ENCODE results near the gene PTPRE. TPM values are rescaled to one million over a fixed set of nuclear protein-coding genes. Genes with fewer than 3 reads are reported as not detected.
A peak's percentile ranks its signal among the peaks of the same experiment; 100 is the strongest.

Gene PTPRE
- total and polyA plus RNA-seq, 8 donors = 6.8 to 88.7 (median 9.3) TPM

GRCh38 chr10:128060341-128061250, 153.7 kb downstream of the PTPRE start:
- H3K4me3 ChIP-seq = no peak overlapping the region
- DNase-seq = peak in 1 of 4 donors; percentile 23
- ATAC-seq = no peak
- peaks cover 12 to 89% of the 10 kb centered on the region in 2 donors for H3K4me1 ChIP-seq
- H3K9me3 ChIP-seq = no peaks in the 10 kb centered on the region
- peak overlapping the region in 1 of 2 donors; percentile 96 for H3K27ac ChIP-seq
- H3K27me3 ChIP-seq = no peaks in the 10 kb centered on the region
- intact Hi-C loops (cut with DNase I) = no loop called here
- H3K36me3 ChIP-seq = peaks cover 0 to 89% of the 10 kb centered on the region in 2 donors
- TF ChIP-seq CTCF (IDR thresholded peaks at IDR 0.05) = no peak

DNA sequence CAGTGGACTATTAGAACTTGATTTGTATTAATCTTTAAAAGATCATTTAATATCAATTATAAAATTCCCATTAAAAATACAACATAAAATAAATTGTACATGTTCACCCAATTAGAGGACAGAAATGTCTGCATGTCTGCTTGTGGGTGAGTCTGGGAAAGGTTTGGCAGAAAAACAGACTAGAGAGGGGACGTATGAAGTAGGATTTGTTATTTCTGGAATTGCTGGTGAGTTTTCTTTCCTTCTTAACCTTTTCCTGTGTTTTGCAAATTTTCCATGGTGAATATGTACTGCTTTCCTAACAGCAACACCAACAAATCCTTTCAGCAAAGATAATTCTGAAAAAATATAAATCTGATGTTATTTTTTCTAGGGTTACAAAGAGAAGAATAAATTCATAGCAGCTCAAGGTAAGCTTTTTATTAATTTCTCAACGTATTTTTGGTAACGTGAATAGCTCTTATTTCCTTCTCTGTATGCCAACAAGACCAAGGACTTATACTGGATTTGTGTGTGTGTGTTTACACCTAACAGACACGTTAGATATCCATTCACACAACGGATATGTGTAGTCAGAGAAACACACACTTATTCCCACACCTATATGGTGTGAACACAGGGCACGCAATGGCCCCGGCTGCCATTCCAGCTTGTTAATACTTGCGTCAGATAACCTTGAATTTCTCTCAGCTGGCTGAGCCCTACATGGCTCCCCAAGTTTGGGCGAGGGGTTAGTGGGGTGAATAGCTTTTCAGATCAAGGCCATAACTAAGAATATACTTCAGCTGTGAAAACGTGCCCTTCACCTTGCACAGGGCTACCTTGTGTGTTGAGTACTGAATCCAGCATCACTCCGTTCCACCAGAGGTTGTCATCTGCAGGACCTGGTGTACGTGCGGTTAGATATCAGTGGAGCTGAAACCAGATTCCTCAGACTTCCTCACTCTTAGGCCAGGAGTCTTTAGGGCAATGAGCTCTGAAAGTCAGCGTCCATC, 154.7 kb downstream of the PTPRE start:
- Histone ChIP-seq H3K27ac (peak overlapping the region in 1 of 2 donors; percentile 96), H3K27me3 (no peaks in the 10 kb centered on the region), H3K9me3 (no peaks in the 10 kb centered on the region), H3K36me3 (peaks cover 0 to 89% of the 10 kb centered on the region in 2 donors), H3K4me1 (peaks cover 12 to 93% of the 10 kb centered on the region in 2 donors), H3K4me3 (peak overlapping the region in 1 of 2 donors; percentile 26)
- DNase-seq = peak in 1 of 4 donors; percentile 18
- ATAC-seq = no peak
- no peak for TF ChIP-seq CTCF (IDR thresholded peaks at IDR 0.05)
- intact Hi-C loops (cut with DNase I) = no loop called here

- intact Hi-C loops (cut with DNase I) = no loop called here
- Histone ChIP-seq H3K27ac (peak overlapping the region; percentile 68 to 96), H3K4me3 (peak overlapping the region in 1 of 2 donors; percentile 26), H3K4me1 (peaks cover 12 to 88% of the 10 kb centered on the region in 2 donors), H3K9me3 (no peaks in the 10 kb centered on the region), H3K36me3 (peaks cover 0 to 89% of the 10 kb centered on the region in 2 donors), H3K27me3 (no peaks in the 10 kb centered on the region)
- DNase-seq = peak in 2 of 4 donors; percentile 43 to 48
- TF ChIP-seq CTCF (IDR thresholded peaks at IDR 0.05) = no peak
- no peak for ATAC-seq
These were observed 155.5 kb downstream of the PTPRE start for GRCh38 chr10:128062331-128062880.

DNA sequence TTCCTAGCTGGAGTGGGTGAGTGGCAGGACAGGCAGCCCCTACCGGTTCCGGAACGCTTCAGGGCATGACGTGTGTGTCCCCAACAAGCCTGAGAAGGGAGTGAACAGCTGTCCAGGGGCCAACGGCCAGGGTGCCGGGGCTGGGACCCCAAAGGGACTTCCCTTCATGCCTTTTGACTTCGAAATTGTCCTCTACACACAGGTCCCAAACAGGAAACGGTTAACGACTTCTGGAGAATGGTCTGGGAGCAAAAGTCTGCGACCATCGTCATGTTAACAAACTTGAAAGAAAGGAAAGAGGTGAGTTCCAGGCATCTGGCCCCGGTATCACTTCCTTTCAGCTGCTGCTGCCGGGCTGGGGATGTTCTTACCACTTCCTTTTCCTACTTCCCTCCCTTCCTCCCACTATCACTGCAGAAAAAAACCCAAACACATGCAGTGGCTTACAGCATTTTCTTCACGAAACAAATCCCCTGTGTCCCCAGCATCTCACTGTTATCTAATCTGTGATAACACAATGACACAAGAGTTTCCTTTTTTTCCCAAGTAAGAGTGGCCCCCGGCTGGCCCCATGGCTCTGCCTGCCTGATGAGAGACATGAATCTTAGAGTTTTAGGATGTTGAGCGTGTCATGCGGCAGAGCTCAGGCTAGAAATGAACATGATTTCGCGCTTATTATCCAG, 156.1 kb downstream of the PTPRE start:
- ATAC-seq = peak; percentile 15
- intact Hi-C loops (cut with DNase I) = no loop called here

More for the DNA sequence above, 156.1 kb downstream of the PTPRE start:
- peak overlapping the region; percentile 68 to 96 for H3K27ac ChIP-seq
- DNase-seq = peak in 2 of 4 donors; percentile 34 to 68
- no peaks in the 10 kb centered on the region for H3K27me3 ChIP-seq
- peak overlapping the region in 1 of 2 donors; percentile 26 for H3K4me3 ChIP-seq
- H3K9me3 ChIP-seq = no peaks in the 10 kb centered on the region
- peaks cover 0 to 89% of the 10 kb centered on the region in 2 donors for H3K36me3 ChIP-seq
- peaks cover 12 to 82% of the 10 kb centered on the region in 2 donors for H3K4me1 ChIP-seq
- TF ChIP-seq CTCF (IDR thresholded peaks at IDR 0.05) = no peak
